Activated effector memory CD4-positive, alpha-beta T cell treated with Interleukin-2 at 50 U/mL for 16 hours (primary cell): Measurements from ENCODE around the gene YARS1.
A peak's percentile ranks its signal among the peaks of the same experiment; 100 is the strongest.
"Not testable (repeated sequence)": the region's sequence is repeated elsewhere in the genome, so short reads cannot be mapped to it uniquely, and the experiment has no call there.

Experiments
- DNase-seq: peaks from one replicate; pipeline ENCODE4 v3.0.0-alpha.2; 2020

YARS1 gene

GRCh38 chr1:32816676-32817158, 441 bp downstream of the YARS1 start:
- no peak for DNase-seq

GRCh38 chr1:32813941-32814739, 3.0 kb downstream of the YARS1 start:
- no peak for DNase-seq

GRCh38 chr1:32811917-32812316, 5.2 kb downstream of the YARS1 start:
- DNase-seq = no peak

- DNase-seq = no peak
Measured at GRCh38 chr1:32811265-32811664, 5.9 kb downstream of the YARS1 start.

GRCh38 chr1:32810358-32810757, 6.8 kb downstream of the YARS1 start:
- no peak for DNase-seq

GRCh38 chr1:32808580-32808979, 8.6 kb downstream of the YARS1 start:
- no peak for DNase-seq

- no peak for DNase-seq
Measured at GRCh38 chr1:32806910-32807523, 10.1 kb downstream of the YARS1 start.

GRCh38 chr1:32806290-32806689, 10.9 kb downstream of the YARS1 start:
- no peak for DNase-seq

GRCh38 chr1:32804460-32804859, 12.7 kb downstream of the YARS1 start:
- DNase-seq = not testable (repeated sequence)

GRCh38 chr1:32801096-32801715, 16.0 kb downstream of the YARS1 start:
- DNase-seq = peak; percentile 19

- DNase-seq = no peak
Measured at GRCh38 chr1:32798679-32799416, 18.3 kb downstream of the YARS1 start.

GRCh38 chr1:32798191-32798590, 19.0 kb downstream of the YARS1 start:
- DNase-seq = no peak

GRCh38 chr1:32797456-32797855, 19.7 kb downstream of the YARS1 start:
- no peak for DNase-seq

- DNase-seq = not testable (repeated sequence)
Measured at GRCh38 chr1:32795763-32796162, 21.4 kb downstream of the YARS1 start.

- DNase-seq = no peak
Measured at GRCh38 chr1:32791881-32792280, 25.3 kb downstream of the YARS1 start.

- DNase-seq = not testable (repeated sequence)
Measured at GRCh38 chr1:32789356-32789755, 27.8 kb downstream of the YARS1 start.

- DNase-seq = no peak
Measured at GRCh38 chr1:32786856-32787255, 30.3 kb downstream of the YARS1 start.

- DNase-seq = no peak
Measured at GRCh38 chr1:32784817-32785216, 32.3 kb downstream of the YARS1 start.

GRCh38 chr1:32783851-32784250, 33.3 kb downstream of the YARS1 start:
- DNase-seq = no peak

GRCh38 chr1:32782086-32782485, 35.1 kb downstream of the YARS1 start:
- DNase-seq = no peak

- DNase-seq = no peak
Measured at GRCh38 chr1:32780628-32781234, 36.4 kb downstream of the YARS1 start.

GRCh38 chr1:32780005-32780404, 37.2 kb downstream of the YARS1 start:
- no peak for DNase-seq

GRCh38 chr1:32779242-32779641, 37.9 kb downstream of the YARS1 start:
- no peak for DNase-seq
